GM12878 (cell line): ENCODE measurements around the gene MGAT4B.

Experiments
- CHD4 ChIP-seq: fragments of 200-600 bp; sonication (generic); IDR thresholded peaks from 2 replicates; pipeline ENCODE4 v1.6.1; 2016; ENCODE audit warnings: mild to moderate bottlenecking
- PBX3 ChIP-seq: IDR thresholded peaks from 2 replicates; pipeline ENCODE4 v1.6.1; 2011; ENCODE audit warnings: mild to moderate bottlenecking, low read depth, low read length, moderate library complexity; ENCODE audit not compliant: insufficient replicate concordance
- POLR2A ChIP-seq: IDR thresholded peaks from 2 replicates; pipeline ENCODE4 v1.6.1; 2011; ENCODE audit warnings: low read depth, mild to moderate bottlenecking, low read length
- SUPT20H ChIP-seq: IDR thresholded peaks from 2 replicates; pipeline ENCODE4 v1.6.1; 2011; ENCODE audit warnings: low read depth, mild to moderate bottlenecking, low read length, moderate library complexity, borderline replicate concordance; ENCODE audit not compliant: control insufficient read depth
- TF ChIP-seq, protein P1 (sequence below): fragments of 450-650 bp; conservative IDR thresholded peaks from 2 replicates; pipeline ENCODE4 v1.6.1; 2017; ENCODE audit warnings: mild to moderate bottlenecking, moderate library complexity
- TF ChIP-seq, protein P2 (sequence below), 3 experiments: IDR thresholded peaks in 2 of 3; conservative IDR thresholded peaks in 1 of 3; 2 replicates each; pipeline ENCODE4 v1.5.1; 2011; ENCODE audit warnings: low read depth in 3 of 3, low read length in 3 of 3, mild to moderate bottlenecking in 3 of 3, control low read depth in 2 of 3, moderate library complexity in 2 of 3, inconsistent platforms in 1 of 3, mixed read lengths in 1 of 3; ENCODE audit not compliant: control insufficient read depth in 2 of 3, insufficient read depth in 1 of 3; ENCODE audit errors: extremely low read depth in 1 of 3

- TF ChIP-seq, protein P1, sequence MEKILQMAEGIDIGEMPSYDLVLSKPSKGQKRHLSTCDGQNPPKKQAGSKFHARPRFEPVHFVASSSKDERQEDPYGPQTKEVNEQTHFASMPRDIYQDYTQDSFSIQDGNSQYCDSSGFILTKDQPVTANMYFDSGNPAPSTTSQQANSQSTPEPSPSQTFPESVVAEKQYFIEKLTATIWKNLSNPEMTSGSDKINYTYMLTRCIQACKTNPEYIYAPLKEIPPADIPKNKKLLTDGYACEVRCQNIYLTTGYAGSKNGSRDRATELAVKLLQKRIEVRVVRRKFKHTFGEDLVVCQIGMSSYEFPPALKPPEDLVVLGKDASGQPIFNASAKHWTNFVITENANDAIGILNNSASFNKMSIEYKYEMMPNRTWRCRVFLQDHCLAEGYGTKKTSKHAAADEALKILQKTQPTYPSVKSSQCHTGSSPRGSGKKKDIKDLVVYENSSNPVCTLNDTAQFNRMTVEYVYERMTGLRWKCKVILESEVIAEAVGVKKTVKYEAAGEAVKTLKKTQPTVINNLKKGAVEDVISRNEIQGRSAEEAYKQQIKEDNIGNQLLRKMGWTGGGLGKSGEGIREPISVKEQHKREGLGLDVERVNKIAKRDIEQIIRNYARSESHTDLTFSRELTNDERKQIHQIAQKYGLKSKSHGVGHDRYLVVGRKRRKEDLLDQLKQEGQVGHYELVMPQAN = no peak
- TF ChIP-seq SUPT20H = no peak
- no peak for TF ChIP-seq POLR2A
- TF ChIP-seq PBX3 = no peak
- TF ChIP-seq, protein P2, sequence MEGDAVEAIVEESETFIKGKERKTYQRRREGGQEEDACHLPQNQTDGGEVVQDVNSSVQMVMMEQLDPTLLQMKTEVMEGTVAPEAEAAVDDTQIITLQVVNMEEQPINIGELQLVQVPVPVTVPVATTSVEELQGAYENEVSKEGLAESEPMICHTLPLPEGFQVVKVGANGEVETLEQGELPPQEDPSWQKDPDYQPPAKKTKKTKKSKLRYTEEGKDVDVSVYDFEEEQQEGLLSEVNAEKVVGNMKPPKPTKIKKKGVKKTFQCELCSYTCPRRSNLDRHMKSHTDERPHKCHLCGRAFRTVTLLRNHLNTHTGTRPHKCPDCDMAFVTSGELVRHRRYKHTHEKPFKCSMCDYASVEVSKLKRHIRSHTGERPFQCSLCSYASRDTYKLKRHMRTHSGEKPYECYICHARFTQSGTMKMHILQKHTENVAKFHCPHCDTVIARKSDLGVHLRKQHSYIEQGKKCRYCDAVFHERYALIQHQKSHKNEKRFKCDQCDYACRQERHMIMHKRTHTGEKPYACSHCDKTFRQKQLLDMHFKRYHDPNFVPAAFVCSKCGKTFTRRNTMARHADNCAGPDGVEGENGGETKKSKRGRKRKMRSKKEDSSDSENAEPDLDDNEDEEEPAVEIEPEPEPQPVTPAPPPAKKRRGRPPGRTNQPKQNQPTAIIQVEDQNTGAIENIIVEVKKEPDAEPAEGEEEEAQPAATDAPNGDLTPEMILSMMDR (IDR thresholded peaks at IDR 0.05 in 2 of 3, conservative IDR thresholded peaks at IDR 0.05 in 1 of 3; ENCODE audit: control insufficient read depth in 2 of 3, extremely low read depth in 1 of 3, insufficient read depth in 1 of 3, low read depth in 3 of 3, low read length in 3 of 3) = no peak
- no peak for TF ChIP-seq CHD4
Observed at GRCh38 chr5:179812997-179813607, 6.4 kb upstream of the MGAT4B start.
